GM12801 (cell line): ENCODE results near the gene IFT172.

ENCODE experiments used
- TF ChIP-seq, protein P1 (sequence below): IDR thresholded peaks from one replicate; pipeline ENCODE4 v1.5.1; 2011; ENCODE audit warnings: control low read depth; ENCODE audit not compliant: insufficient read length; ENCODE audit errors: extremely low read depth

IFT172 gene, protein sequence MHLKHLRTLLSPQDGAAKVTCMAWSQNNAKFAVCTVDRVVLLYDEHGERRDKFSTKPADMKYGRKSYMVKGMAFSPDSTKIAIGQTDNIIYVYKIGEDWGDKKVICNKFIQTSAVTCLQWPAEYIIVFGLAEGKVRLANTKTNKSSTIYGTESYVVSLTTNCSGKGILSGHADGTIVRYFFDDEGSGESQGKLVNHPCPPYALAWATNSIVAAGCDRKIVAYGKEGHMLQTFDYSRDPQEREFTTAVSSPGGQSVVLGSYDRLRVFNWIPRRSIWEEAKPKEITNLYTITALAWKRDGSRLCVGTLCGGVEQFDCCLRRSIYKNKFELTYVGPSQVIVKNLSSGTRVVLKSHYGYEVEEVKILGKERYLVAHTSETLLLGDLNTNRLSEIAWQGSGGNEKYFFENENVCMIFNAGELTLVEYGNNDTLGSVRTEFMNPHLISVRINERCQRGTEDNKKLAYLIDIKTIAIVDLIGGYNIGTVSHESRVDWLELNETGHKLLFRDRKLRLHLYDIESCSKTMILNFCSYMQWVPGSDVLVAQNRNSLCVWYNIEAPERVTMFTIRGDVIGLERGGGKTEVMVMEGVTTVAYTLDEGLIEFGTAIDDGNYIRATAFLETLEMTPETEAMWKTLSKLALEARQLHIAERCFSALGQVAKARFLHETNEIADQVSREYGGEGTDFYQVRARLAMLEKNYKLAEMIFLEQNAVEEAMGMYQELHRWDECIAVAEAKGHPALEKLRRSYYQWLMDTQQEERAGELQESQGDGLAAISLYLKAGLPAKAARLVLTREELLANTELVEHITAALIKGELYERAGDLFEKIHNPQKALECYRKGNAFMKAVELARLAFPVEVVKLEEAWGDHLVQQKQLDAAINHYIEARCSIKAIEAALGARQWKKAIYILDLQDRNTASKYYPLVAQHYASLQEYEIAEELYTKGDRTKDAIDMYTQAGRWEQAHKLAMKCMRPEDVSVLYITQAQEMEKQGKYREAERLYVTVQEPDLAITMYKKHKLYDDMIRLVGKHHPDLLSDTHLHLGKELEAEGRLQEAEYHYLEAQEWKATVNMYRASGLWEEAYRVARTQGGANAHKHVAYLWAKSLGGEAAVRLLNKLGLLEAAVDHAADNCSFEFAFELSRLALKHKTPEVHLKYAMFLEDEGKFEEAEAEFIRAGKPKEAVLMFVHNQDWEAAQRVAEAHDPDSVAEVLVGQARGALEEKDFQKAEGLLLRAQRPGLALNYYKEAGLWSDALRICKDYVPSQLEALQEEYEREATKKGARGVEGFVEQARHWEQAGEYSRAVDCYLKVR (N-terminal part only)

DNA sequence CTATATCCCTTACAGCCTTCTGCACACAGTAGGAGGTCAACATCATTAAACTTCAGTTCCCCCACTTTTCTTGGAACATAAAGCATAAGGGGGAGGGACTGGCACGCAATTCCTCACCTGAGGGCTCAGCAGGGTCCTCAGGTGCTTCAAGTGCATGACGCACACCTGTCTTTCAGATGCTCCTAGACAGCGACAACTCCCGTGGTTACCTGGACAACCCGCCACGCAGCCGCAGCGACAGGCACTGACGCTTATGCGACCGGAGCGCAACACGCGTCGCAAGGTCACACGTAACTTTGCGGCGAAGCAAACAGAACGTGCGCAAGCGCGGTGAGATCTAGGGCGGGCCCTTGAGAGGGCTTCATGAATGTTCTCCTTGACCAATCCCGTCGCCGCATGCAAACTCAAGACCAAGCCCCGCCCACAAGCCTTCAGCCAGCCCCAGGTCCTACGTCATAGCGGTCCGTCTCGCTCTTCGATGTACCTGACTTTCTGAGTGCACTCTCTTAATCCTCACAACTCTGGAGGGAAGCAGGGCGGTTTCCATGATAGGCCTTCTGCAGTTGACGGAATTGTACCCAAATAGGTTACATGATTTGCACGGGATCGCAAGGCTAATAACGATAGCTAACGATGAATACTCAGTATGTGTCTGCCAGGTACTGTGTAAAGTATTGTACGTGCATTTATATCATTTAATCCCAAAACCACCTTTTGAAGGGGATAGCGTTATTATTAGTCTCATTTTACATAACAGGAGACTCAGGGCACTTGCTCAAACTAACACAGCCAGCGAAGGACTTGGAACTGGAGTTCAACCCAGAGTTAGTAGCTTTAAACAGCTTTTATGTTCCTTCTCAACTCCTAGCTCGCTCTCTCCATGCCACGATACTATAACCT is at the start of gene IFT172:
TSS of gene IFT172 (minus strand) at position 246 of the 900 bp plus-strand sequence. CDS start at position 156, 90 bp downstream.
- TF ChIP-seq, protein P1, sequence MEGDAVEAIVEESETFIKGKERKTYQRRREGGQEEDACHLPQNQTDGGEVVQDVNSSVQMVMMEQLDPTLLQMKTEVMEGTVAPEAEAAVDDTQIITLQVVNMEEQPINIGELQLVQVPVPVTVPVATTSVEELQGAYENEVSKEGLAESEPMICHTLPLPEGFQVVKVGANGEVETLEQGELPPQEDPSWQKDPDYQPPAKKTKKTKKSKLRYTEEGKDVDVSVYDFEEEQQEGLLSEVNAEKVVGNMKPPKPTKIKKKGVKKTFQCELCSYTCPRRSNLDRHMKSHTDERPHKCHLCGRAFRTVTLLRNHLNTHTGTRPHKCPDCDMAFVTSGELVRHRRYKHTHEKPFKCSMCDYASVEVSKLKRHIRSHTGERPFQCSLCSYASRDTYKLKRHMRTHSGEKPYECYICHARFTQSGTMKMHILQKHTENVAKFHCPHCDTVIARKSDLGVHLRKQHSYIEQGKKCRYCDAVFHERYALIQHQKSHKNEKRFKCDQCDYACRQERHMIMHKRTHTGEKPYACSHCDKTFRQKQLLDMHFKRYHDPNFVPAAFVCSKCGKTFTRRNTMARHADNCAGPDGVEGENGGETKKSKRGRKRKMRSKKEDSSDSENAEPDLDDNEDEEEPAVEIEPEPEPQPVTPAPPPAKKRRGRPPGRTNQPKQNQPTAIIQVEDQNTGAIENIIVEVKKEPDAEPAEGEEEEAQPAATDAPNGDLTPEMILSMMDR: no peak

DNA sequence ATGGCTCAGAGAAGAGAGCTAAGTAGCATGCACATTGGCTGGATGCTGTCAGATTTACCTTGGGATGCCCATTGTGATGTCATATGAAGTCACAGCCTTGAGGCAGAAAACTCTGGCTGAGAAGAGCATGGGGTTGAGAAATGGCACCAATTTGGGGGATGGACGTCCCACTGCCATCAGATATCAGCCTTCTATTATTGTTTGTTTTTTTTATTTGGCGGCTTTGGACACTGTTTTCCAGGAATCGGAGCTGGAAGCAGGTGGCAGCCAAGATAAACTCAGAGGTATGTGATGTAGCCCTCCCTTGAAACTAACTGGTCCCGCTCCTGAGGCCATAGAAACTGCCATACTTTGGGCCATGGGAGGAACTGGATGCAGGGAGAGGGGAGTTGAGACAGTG is 47.7 kb upstream of the IFT172 start:
- TF ChIP-seq, protein P1: no peak

GRCh38 chr2:27531983-27532382 is 42.4 kb upstream of the IFT172 start:
- TF ChIP-seq, protein P1: no peak

DNA sequence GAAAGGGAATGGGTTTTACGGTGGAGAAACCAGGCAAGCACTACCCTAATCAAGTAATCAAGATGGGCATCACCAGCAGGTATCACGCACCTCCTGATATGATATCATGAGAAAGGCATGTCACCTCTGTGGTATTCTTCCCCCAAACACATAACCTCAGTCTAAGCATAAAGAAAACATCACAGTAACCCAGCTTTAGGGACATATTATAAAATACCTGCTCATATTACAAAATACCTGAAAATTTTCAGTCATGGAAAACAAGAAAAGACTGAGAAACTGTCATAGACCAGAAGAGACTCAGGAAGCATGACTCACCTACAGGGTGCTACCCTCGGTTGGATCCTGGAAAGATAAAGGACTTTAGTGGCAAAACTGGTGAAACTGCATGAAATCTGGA is 37.6 kb upstream of the IFT172 start:
- TF ChIP-seq, protein P1: no peak

DNA sequence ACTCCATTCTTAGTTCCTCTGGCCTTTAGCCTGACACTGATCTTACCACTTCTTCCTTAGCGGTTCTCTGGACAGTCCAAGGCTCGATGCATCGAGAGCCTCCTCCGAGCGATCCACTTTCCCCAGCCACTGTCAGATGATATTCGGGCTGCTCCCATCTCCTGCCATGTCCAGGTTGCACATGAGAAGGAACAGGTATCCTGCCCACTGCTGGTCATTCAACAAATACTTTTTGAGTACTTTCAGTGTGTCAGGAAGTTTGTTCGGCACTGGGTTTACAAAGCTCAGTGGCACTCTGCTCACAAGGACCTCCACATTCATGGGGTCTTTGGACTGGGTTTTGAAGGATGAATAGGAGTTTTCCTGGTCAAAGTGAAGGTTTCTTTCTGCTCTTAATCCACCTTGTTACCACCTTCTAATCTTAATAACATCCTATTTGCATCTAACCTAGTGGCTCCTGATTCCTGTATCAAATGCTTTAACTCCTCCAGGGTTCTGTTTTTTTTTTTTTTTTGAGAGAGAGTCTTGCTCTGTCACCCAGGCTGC is 32.9 kb upstream of the IFT172 start:
- TF ChIP-seq, protein P1: no peak

DNA sequence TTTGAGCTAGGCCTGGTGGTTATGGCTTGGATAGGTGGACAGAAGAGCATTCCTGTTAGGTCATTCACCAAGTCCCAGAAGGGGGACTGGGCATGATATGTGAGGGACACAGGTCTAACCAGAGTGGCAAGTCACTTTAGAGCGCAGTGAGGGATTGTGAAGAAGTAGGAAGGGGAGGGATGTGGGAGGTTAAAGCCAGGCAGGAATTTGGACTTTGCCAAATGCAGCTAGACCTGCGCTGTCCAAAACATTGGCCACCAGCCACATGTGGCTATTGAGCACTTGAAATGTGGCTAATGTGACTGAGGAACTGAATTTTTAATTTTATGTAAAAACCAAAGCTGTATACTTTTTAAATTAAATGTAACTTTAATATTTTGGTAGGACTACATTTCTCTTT is 30.8 kb upstream of the IFT172 start:
- TF ChIP-seq, protein P1: no peak
